OCI-LY7 (cell line): Measurements from ENCODE around the gene PTPRF. TPM values are rescaled to one million over a fixed set of nuclear protein-coding genes. Genes with fewer than 3 reads are reported as not detected.

ENCODE experiments used
- BruUV-seq: library from RNA; stranded (reverse); fragments of 400-500 nt; replicated peaks from 2 replicates; lab custom pipeline; 2021; lab: Mats Ljungman, UMichigan
- CTCF ChIA-PET: fragments of 300-600 bp; sonication (Branson Sonifier 250); formaldehyde crosslinking; loops from one replicate; lab custom pipeline; 2022; ENCODE audit warnings: antibody characterized with exemption; ENCODE audit not compliant: unreplicated experiment; lab: Charles Lee
- POLR2A ChIA-PET: fragments of 300-600 bp; sonication (Branson Sonifier 250); formaldehyde crosslinking; loops from one replicate; lab custom pipeline; 2022; ENCODE audit warnings: antibody characterized with exemption; lab: Charles Lee
- DNase-seq: peaks from one replicate; pipeline ENCODE4 v3.0.0-alpha.2; 2015; ENCODE audit warnings: low spot score
- H2AFZ ChIP-seq: fragments of 200-600 bp; sonication (generic), shearing (Covaris generic); 2 replicates; pipeline ENCODE4 v1.6.1; 2014; ENCODE audit warnings: mild to moderate bottlenecking, antibody characterized with exemption, low read length, moderate library complexity
- H3K27ac ChIP-seq: fragments of 200-600 bp; sonication (generic); 2 replicates; pipeline ENCODE4 v1.5.1; 2014; ENCODE audit warnings: mixed run types, low read depth, mild to moderate bottlenecking, moderate library complexity, low read length, inconsistent platforms; ENCODE audit not compliant: poor library complexity, severe bottlenecking
- H3K36me3 ChIP-seq: fragments of 200-600 bp; sonication (generic); 2 replicates; pipeline ENCODE4 v1.6.1; 2014; ENCODE audit warnings: mild to moderate bottlenecking, antibody characterized with exemption, low read length, moderate library complexity, mixed read lengths; ENCODE audit not compliant: insufficient read depth
- H3K4me1 ChIP-seq: fragments of 200-600 bp; sonication (generic); 2 replicates; pipeline ENCODE4 v1.5.1; 2014; ENCODE audit warnings: mild to moderate bottlenecking, low read length; ENCODE audit not compliant: insufficient read depth, poor library complexity, severe bottlenecking
- H3K4me2 ChIP-seq: fragments of 200-600 bp; sonication (generic); 2 replicates; pipeline ENCODE4 v1.6.1; 2014; ENCODE audit warnings: mild to moderate bottlenecking, low read length
- H3K4me3 ChIP-seq: fragments of 200-600 bp; sonication (generic); 2 replicates; pipeline ENCODE4 v1.5.1; 2014; ENCODE audit warnings: mild to moderate bottlenecking, low read depth, low read length; ENCODE audit not compliant: poor library complexity, severe bottlenecking
- H3K79me2 ChIP-seq: fragments of 200-600 bp; sonication (generic); 2 replicates; pipeline ENCODE4 v1.6.1; 2016; ENCODE audit warnings: low read depth, mild to moderate bottlenecking, low read length, moderate library complexity, mixed read lengths; ENCODE audit not compliant: insufficient read depth
- H3K9me2 ChIP-seq: fragments of 200-600 bp; sonication (generic); 2 replicates; pipeline ENCODE4 v1.6.1; 2016; ENCODE audit warnings: mild to moderate bottlenecking, low read length, mixed read lengths; ENCODE audit not compliant: insufficient read depth
- H3K9me3 ChIP-seq: fragments of 200-600 bp; sonication (generic); 2 replicates; pipeline ENCODE4 v1.6.1; 2014; ENCODE audit warnings: mild to moderate bottlenecking, mixed run types, low read length, mixed read lengths
- H4K20me1 ChIP-seq: fragments of 200-600 bp; sonication (generic); 2 replicates; pipeline ENCODE4 v1.6.1; 2014; ENCODE audit warnings: mild to moderate bottlenecking, antibody characterized with exemption, low read length, moderate library complexity, mixed read lengths; ENCODE audit not compliant: insufficient read depth
- CTCF ChIP-seq: fragments of 200-600 bp; sonication (generic); conservative IDR thresholded peaks from 2 replicates; pipeline ENCODE4 v1.5.1; 2014; ENCODE audit warnings: mild to moderate bottlenecking, antibody characterized with exemption, low read length, moderate library complexity, mixed read lengths
- EZH2phosphoT487 ChIP-seq: fragments of 200-600 bp; sonication (generic); IDR thresholded peaks from 2 replicates; pipeline ENCODE4 v1.6.1; 2018; ENCODE audit warnings: low read depth, borderline replicate concordance, mild to moderate bottlenecking, mixed run types, antibody characterized with exemption, low read length, moderate library complexity, mixed read lengths
- intact Hi-C: fragments of 100-400 bp; cut with micrococcal nuclease; formaldehyde crosslinking; loops from one replicate; pipeline ENCODE4 v1.10.0; 2022; ENCODE audit not compliant: unreplicated experiment
- total RNA-seq, 2 experiments: library from RNA; depleted of rRNA in 1 of 2; stranded (reverse); fragments of >200 nt in 1 of 2; shearing (Covaris generic) in 1 of 2; gene quantifications; 2 replicates each; pipeline ENCODE4 v1.2.3, GENCODE V29; 2014 to 2022

PTPRF gene
- total RNA-seq, 2 experiments from 2014 or later = 0.06 to 0.48 TPM

- H2AFZ ChIP-seq = no peak overlapping the region
- no peaks in the 10 kb centered on the region for H4K20me1 ChIP-seq
- BruUV-seq = no TSS peak
- no peaks in the 10 kb centered on the region for H3K79me2 ChIP-seq
- no peaks in the 10 kb centered on the region for H3K9me3 ChIP-seq
- intact Hi-C loops = no loop called here
- no peak overlapping the region for H3K4me3 ChIP-seq
- DNase-seq = no peak
- TF ChIP-seq EZH2phosphoT487 (no peak), CTCF (no peak)
- no peaks in the 10 kb centered on the region for H3K9me2 ChIP-seq
- POLR2A ChIA-PET = interaction anchor here (0.7 kb wide), 1 partner anchor 464 kb away, joined by 3 read pairs; no protein-coding TSS in a partner anchor
- CTCF ChIA-PET = no interaction called here
- H3K4me2 ChIP-seq = no peak overlapping the region
- no peaks in the 10 kb centered on the region for H3K36me3 ChIP-seq
- H3K4me1 ChIP-seq = no peaks in the 10 kb centered on the region
- H3K27ac ChIP-seq = no peak overlapping the region
Measured at GRCh38 chr1:43617668-43618067, 87.0 kb downstream of the PTPRF start.

GRCh38 chr1:43618521-43619313 lies 88.0 kb downstream of the PTPRF start:
- H3K9me2 ChIP-seq = no peaks in the 10 kb centered on the region
- CTCF ChIA-PET = no interaction called here
- no TSS peak for BruUV-seq
- no peaks in the 10 kb centered on the region for H3K36me3 ChIP-seq
- H3K27ac ChIP-seq = no peak overlapping the region
- no peak for TF ChIP-seq CTCF
- TF ChIP-seq EZH2phosphoT487 = no peak
- H2AFZ ChIP-seq = no peak overlapping the region
- intact Hi-C loops = no loop called here
- H3K9me3 ChIP-seq = no peaks in the 10 kb centered on the region
- DNase-seq = no peak
- H3K79me2 ChIP-seq = no peaks in the 10 kb centered on the region
- H3K4me3 ChIP-seq = no peak overlapping the region
- H3K4me2 ChIP-seq = no peak overlapping the region
- POLR2A ChIA-PET = interaction anchor here (0.7 kb wide), 1 partner anchor 463 kb away, joined by 3 read pairs; no protein-coding TSS in a partner anchor
- no peaks in the 10 kb centered on the region for H3K4me1 ChIP-seq
- H4K20me1 ChIP-seq = no peaks in the 10 kb centered on the region

- no peak overlapping the region for H3K27ac ChIP-seq
- H3K4me2 ChIP-seq = no peak overlapping the region
- H3K36me3 ChIP-seq = no peaks in the 10 kb centered on the region
- H3K9me3 ChIP-seq = no peaks in the 10 kb centered on the region
- no peaks in the 10 kb centered on the region for H3K4me1 ChIP-seq
- no TSS peak for BruUV-seq
- no peaks in the 10 kb centered on the region for H3K9me2 ChIP-seq
- H4K20me1 ChIP-seq = no peaks in the 10 kb centered on the region
- TF ChIP-seq CTCF (no peak), EZH2phosphoT487 (no peak)
- no peak for DNase-seq
- intact Hi-C loops = no loop called here
- no peaks in the 10 kb centered on the region for H3K79me2 ChIP-seq
- no peak overlapping the region for H2AFZ ChIP-seq
- ChIA-PET CTCF (no interaction called here), POLR2A (no interaction called here)
- no peak overlapping the region for H3K4me3 ChIP-seq
Measured at GRCh38 chr1:43619314-43619790, 88.7 kb downstream of the PTPRF start.
